ENCODE results near the gene TCHP. TPM values are rescaled to one million over a fixed set of nuclear protein-coding genes. Genes with fewer than 3 reads are reported as not detected.
A peak's percentile ranks its signal among the peaks of the same experiment; 100 is the strongest.

Gene TCHP
- total and polyA plus RNA-seq, 2 of the 13 experiments (the other 11 are each of a cell fraction or from before 2014, with no cell fraction given): 6.7 to 12.2 TPM

- TF ChIP-seq HOXA7 (CRISPR knock-in tag; IDR thresholded peaks at IDR 0.05) (no peak), GTF2F1 (IDR thresholded peaks at IDR 0.05; ENCODE audit: low read length) (no peak), HBP1 (CRISPR knock-in tag; IDR thresholded peaks at IDR 0.05; ENCODE audit: low read depth) (0 out of 2 replicates have a peak, but pooled peaks have one; percentile 39), AKAP8 (CRISPR knock-in tag; IDR thresholded peaks at IDR 0.05) (0 out of 2 replicates have a peak, but pooled peaks have one; percentile 32), PHF21A (CRISPR knock-in tag; IDR thresholded peaks at IDR 0.05) (peak; percentile 90), ZNF205 (CRISPR knock-in tag; IDR thresholded peaks at IDR 0.05) (peak; percentile 59), PAXIP1 (CRISPR knock-in tag; conservative IDR thresholded peaks at IDR 0.05) (peak; percentile 94), ARID3A (IDR thresholded peaks at IDR 0.05; ENCODE audit: low read depth, low read length) (no peak), KLF11 (CRISPR knock-in tag; IDR thresholded peaks at IDR 0.05) (no peak), SIX1 (CRISPR knock-in tag; IDR thresholded peaks at IDR 0.05; ENCODE audit: borderline replicate concordance) (peak; percentile 59; the same call in 1 of the 2 replicates), ZFAT (CRISPR knock-in tag; conservative IDR thresholded peaks at IDR 0.05) (no peak), ZNF260 (CRISPR knock-in tag; IDR thresholded peaks at IDR 0.05; ENCODE audit: borderline replicate concordance, low read depth) (no peak), ZNF607 (CRISPR knock-in tag; IDR thresholded peaks at IDR 0.05; ENCODE audit: borderline replicate concordance) (no peak), ZKSCAN8 (CRISPR knock-in tag; IDR thresholded peaks at IDR 0.05; ENCODE audit: borderline replicate concordance) (peak; percentile 97), ZNF101 (CRISPR knock-in tag; IDR thresholded peaks at IDR 0.05; ENCODE audit: borderline replicate concordance, low read depth) (no peak), DNMT1 (CRISPR knock-in tag; IDR thresholded peaks at IDR 0.05) (no peak), ZNF790 (CRISPR knock-in tag; IDR thresholded peaks at IDR 0.05; ENCODE audit: borderline replicate concordance) (no peak), TIGD3 (CRISPR knock-in tag; IDR thresholded peaks at IDR 0.05; ENCODE audit: borderline replicate concordance) (0 out of 2 replicates have a peak, but pooled peaks have one; percentile 42), GMEB2 (CRISPR knock-in tag; IDR thresholded peaks at IDR 0.05; ENCODE audit: low read depth) (no peak)
Measured at GRCh38 chr12:109863847-109864712, 36.0 kb upstream of the TCHP start (continued).

All from HepG2 (cell line).